Measurements from ENCODE around the gene TRIM62. TPM values are rescaled to one million over a fixed set of nuclear protein-coding genes. Genes with fewer than 3 reads are reported as not detected.

TRIM62 gene
- total RNA-seq, 6 experiments from 2014 or later: 6.2 to 7.9 (median 7.1) TPM

GRCh38 chr1:33146003-33146402 lies 35.8 kb downstream of the TRIM62 start:
- H3K9me3 Mint-ChIP-seq: no peaks in the 10 kb centered on the region
- H3K27me3 Mint-ChIP-seq (ENCODE audit: insufficient read depth): peaks cover 3% of the 10 kb centered on the region; the same call in 1 of the 2 replicates
- peaks cover 29% of the 10 kb centered on the region for H3K4me1 Mint-ChIP-seq (ENCODE audit: low read depth)
- H3K4me3 Mint-ChIP-seq: no peak overlapping the region
- no peak overlapping the region for H3K27ac Mint-ChIP-seq
- H3K36me3 Mint-ChIP-seq (ENCODE audit: low read depth): peaks cover 5% of the 10 kb centered on the region
- no peak for TF ChIP-seq CTCF (IDR thresholded peaks at IDR 0.05)
- no peak for DNase-seq

- Mint-ChIP-seq H3K9me3 (no peaks in the 10 kb centered on the region), H3K27me3 (ENCODE audit: insufficient read depth) (peaks cover 3% of the 10 kb centered on the region; the same call in 1 of the 2 replicates), H3K36me3 (ENCODE audit: low read depth) (peaks cover 5% of the 10 kb centered on the region), H3K4me3 (peak overlapping the region; percentile 43; the same call in 1 of the 2 replicates), H3K27ac (peak overlapping the region; percentile 77), H3K4me1 (ENCODE audit: low read depth) (peaks cover 36% of the 10 kb centered on the region)
- DNase-seq: peak; percentile 76
- no peak for TF ChIP-seq CTCF (IDR thresholded peaks at IDR 0.05)
These were observed 38.1 kb downstream of the TRIM62 start for GRCh38 chr1:33143698-33144097.

GRCh38 chr1:33143176-33143575 lies 38.7 kb downstream of the TRIM62 start:
- TF ChIP-seq CTCF (IDR thresholded peaks at IDR 0.05): no peak
- peaks cover 5% of the 10 kb centered on the region for H3K36me3 Mint-ChIP-seq (ENCODE audit: low read depth)
- H3K4me3 Mint-ChIP-seq: peak overlapping the region; percentile 43; the same call in 1 of the 2 replicates
- H3K27me3 Mint-ChIP-seq (ENCODE audit: insufficient read depth): peaks cover 3% of the 10 kb centered on the region; the same call in 1 of the 2 replicates
- peak; percentile 12 for DNase-seq
- H3K4me1 Mint-ChIP-seq (ENCODE audit: low read depth): peaks cover 36% of the 10 kb centered on the region
- H3K27ac Mint-ChIP-seq: peak overlapping the region; percentile 77
- H3K9me3 Mint-ChIP-seq: no peaks in the 10 kb centered on the region

- Mint-ChIP-seq H3K27ac (peak overlapping the region; percentile 77), H3K27me3 (ENCODE audit: insufficient read depth) (peaks cover 3% of the 10 kb centered on the region; the same call in 1 of the 2 replicates), H3K4me3 (no peak overlapping the region), H3K9me3 (no peaks in the 10 kb centered on the region), H3K36me3 (ENCODE audit: low read depth) (peaks cover 5% of the 10 kb centered on the region), H3K4me1 (ENCODE audit: low read depth) (peaks cover 36% of the 10 kb centered on the region)
- DNase-seq: no peak
- no peak for TF ChIP-seq CTCF (IDR thresholded peaks at IDR 0.05)
These were observed 39.3 kb downstream of the TRIM62 start for GRCh38 chr1:33142483-33143064.

GRCh38 chr1:33141781-33142180 lies 40.1 kb downstream of the TRIM62 start:
- no peak for TF ChIP-seq CTCF (IDR thresholded peaks at IDR 0.05)
- Mint-ChIP-seq H3K27ac (no peak overlapping the region), H3K4me1 (ENCODE audit: low read depth) (peaks cover 36% of the 10 kb centered on the region), H3K27me3 (ENCODE audit: insufficient read depth) (peaks cover 3% of the 10 kb centered on the region; the same call in 1 of the 2 replicates), H3K4me3 (no peak overlapping the region), H3K9me3 (no peaks in the 10 kb centered on the region), H3K36me3 (ENCODE audit: low read depth) (peaks cover 4% of the 10 kb centered on the region)
- DNase-seq: no peak

Data from HFFc6 (cell line).